NK-92 treated with Interleukin-12 subunit alpha and Interleukin-12 subunit beta, amount 100 ng/mL, for 24 hours (cell line): Measurements from ENCODE around the gene CCT4.
"Not testable (repeated sequence)": the region's sequence is repeated elsewhere in the genome, so short reads cannot be mapped to it uniquely, and the experiment has no call there.

Source experiments
- DNase-seq: peaks from one replicate; lab custom pipeline; 2025; lab: John Stamatoyannopoulos, UW

The CCT4 gene

DNA sequence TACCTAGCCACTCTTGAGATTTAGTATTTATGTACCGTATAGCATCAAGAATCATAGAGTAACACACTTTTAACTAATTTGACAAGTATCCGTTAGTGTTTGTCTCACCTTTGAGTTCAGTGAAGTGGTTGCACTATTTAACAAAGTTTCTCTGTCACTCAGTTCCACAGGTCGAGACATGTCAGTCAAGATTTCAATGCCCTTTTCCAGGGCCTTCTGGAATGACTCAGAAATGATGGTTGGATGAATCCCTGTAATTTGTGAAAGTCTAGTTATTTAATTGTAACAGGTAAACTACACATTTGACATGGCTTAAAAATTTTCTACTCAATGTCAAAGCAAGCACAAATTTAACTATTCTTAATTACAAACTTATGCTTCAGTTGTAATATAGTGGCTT lies 9.7 kb downstream of the CCT4 start:
- DNase-seq, result no peak

DNA sequence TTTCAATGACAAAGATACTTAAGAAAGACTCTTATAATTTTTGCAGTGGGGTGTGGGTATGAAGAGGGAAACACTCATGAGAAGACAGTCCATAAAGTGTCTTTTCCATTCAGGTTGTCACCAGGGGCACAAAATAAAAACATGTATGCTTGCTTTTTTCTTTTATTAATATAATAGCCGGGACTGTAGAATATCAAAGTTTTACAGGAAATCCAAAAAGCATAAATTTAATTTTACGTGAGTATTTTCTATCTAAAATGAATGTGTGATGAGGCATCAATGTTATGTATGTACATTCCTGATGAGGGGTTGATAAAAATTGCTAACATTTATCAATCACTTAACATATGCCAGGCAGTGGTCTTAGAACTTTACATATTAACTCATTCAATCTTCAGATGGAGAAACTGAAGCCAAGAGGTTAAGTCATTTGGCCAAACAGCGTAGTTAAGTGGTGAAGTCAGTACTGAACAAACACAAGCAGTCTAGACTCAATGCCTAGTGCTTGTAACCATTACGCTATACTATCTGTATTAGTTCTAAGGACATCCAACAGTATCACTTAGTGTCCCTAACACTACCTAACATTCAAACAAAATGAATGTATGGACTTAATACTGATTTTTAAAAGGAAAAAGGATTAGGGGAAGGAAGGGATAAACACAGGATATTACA lies 10.7 kb downstream of the CCT4 start:
- no peak for DNase-seq

DNA sequence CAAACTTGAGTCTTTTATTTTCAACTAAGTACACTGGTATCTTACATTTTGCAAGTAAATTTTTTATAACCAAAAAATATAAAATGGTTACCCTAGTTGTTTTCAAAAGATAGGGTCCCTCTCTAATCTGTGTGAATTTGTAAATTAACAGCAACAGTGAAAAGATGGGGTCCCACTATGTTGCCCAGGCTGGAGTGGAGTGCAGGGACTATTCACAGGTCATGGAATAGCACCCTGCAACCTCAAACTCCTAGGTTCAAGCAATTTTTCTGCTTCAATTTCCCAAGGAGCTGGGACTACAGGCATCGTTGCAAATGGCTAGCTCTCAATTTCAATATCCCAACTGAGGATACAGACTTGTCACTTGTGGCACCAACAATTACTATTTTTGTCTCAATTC lies 12.1 kb downstream of the CCT4 start:
- no peak for DNase-seq

DNA sequence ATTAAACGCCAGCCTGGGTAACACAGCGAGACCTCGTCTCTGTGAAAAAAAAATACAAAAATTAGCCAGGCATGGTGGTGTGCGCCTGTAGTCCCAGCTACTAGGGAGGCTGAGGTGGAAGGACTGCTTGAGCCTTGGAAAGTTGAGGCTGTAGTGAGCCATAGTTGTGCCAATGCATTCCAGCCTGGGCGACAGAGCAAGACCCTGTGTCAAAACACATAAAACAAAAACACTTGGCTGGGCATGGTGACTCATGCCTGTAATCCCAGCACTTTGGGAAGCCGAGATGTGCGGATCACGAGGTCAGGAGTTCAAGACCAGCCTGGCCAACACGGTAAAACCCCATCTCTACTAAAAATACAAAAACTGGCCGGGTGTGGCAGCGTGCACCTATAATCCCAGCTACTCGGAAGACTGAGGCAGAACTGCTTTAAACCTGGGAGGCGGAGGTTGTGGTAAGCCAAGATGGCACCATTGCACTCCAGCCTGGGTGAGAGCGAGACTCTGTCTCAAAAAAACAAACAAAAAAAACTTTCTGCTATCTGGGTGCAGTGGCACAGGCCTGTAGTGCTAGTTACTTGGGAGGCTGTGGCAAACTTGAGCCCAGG lies 21.9 kb downstream of the CCT4 start:
- not testable (repeated sequence) for DNase-seq

DNA sequence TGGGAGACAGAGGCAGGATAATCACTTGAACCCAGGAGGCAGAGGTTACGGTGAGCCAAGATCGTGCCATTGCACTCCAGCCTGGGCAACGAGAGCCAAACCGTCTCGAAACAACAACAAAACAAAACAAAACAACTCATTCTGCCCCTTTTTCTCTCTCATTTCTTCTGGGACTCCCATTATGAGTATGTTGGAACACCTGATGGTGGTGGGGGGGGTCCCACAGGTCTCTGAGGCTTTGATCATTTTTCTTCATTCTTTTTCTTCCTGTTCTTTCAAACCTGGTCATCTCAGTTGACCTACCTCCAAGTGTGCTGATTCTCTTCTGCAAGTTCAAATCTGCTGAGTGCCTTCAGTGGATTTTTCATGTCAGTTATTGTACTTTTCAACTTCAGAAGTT lies 26.4 kb downstream of the CCT4 start:
- DNase-seq, result no peak

DNA sequence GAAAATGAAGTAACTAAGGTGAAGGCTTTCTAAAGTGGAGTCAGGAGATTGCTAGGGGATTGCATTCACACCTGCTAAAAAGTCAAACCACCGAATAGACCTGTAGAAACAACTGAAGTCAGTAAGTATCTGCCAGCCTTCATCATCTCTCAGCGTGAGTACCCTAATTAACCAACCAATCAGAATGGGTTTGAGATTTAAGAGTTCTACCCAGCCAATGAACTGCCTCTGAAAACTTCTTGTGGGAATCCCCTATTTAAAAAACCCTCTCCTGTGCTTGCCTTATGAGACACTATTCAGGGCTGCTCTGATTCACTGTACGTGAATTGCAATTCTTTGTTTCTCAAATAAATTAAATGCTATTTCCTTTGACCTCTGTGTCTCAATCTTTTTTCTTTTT lies 31.2 kb downstream of the CCT4 start:
- DNase-seq, result no peak

DNA sequence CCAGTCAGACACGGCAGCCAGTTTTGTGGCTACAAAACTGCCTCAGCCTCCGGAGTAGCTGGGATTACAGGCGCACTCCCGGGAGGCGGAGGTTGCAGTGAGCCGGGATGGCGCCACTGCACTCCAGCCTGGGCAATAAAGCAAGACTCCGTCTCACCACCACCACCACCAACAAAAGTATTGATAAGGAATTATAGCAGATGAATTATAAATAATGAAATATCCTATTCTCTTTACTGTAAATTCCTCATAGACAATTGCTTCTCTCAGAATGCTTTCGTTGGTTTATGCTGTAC lies 33.2 kb downstream of the CCT4 start:
- no peak for DNase-seq

DNA sequence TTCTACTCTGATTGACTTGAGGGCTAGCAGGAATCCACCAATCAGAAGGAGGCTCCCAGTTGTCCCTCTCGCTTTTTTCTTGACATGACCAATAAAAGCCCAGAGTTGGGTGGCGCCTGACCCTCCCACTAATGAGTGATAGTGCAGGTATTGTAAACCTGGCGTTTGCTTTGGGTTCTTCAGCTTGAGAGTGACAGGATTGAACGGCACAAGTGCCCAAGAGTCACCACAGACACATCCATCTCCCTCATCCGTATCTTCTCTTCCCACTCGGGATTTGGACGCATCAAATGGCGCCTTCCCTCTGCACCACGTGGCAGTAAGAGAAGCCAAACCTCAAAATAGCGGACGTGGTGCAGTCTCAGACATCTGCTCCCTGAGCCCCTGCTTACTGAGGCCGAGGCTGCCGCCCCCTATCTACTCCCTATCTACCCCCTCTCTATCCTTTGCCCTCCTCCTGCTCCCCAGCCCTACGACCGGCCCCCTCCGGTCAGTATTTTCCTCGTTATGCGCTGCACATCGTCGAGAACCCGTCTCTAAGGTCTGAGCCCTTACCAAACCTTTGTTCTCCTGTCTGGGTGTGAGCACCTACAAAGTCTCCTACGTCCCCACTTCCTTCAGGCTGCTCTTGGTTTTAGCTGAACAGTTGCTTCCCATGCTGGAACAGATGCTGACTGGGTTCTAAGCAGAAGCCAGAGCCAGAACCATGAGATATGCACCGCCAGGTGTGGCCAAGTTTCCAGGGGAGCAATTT lies 33.7 kb downstream of the CCT4 start:
- DNase-seq, result peak; percentile 75

DNA sequence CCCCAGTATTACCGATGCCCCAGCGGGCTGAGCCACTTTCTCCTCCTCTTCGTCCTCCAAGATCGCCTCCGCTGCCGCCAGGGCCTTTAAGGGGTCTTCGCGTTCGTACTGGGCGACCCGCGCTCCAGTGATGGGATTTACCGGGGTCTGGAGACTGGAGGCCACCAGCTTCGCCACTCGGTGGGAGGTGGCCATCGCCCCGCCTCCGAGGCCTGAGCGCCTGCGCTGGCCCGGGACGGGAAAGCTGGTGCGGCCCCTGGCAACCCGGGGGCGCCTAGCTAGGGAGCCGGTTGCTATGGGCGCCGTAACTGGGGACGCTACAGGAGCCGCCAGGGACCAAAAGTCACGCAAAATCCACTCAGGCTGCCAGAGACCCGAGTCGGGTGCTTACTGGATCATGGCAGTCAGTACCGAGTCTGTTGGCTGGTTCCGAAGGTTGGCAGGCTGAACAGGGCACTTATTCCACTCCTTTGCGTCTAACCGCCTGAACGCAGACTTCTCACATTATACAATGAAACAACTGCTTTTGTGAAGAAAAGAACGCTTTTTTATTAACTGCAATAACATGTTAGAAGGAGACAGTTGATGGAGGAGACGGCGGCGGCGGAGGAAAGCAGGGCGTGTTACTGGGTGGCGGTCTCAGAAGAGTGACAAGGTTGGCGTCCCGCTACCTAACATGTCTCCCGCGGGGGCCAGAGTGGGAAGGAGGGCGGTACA lies 34.5 kb downstream of the CCT4 start, which contains the start of gene FAM161A:
Gene FAM161A, minus strand, starts transcription at position 214 of the 717 bp plus-strand sequence. Its CDS starts 19 bp downstream, at position 195.
- DNase-seq, result peak; percentile 66

DNA sequence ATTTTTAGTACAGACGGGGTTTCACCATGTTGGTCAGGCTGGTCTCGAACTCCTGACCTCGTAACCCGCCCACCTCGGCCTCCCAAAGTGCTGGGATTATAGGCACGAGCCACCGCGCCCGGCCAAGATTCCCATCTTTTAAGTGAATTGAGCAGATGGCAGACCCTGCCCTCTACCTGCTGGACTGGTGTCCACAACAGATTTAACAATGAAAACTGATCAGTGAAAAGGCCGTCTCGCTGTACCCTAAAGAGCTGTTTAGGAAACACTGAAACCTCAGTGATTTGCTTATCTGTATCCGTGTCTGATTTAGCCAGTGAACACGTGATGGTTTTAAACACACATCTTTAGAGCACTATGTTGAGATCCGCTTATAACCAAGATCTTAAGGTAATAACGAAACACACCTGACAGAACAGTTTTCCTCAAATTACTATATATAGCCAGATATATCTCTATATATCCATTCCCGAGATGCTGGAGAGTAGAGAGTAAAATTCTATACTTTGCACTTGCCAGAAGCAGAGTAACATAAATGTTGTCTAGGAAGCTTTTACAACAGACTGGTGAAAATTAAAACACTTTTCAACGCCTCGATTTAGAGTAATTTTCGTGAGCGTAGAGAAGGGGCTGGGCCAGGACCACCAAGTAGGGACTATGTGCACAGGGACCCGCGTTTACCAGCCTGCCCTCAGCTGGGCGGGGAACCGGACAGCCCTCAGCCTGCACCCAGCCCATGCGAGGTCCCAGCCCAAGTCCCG lies 35.2 kb downstream of the CCT4 start:
- peak; percentile 65 for DNase-seq

DNA sequence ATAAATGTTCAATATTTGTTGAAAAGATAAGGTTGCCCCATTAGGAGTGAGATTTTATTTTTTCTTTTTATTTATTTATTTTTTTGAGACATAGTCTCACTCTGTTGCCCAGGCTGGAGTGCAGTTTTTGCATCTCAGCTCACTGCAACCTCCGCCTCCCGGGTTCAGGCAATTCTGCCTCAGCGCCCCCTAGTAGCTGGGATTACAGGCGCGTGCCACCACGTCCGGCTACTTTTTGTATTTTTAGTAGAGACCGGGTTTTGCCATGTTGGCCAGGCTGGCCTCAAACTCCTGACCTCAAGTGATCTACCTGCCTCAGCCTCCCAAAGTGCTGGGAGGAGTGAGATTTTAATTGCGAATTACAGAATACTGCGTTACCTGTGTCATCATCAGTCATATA lies 37.2 kb downstream of the CCT4 start:
- DNase-seq, result not testable (repeated sequence)

DNA sequence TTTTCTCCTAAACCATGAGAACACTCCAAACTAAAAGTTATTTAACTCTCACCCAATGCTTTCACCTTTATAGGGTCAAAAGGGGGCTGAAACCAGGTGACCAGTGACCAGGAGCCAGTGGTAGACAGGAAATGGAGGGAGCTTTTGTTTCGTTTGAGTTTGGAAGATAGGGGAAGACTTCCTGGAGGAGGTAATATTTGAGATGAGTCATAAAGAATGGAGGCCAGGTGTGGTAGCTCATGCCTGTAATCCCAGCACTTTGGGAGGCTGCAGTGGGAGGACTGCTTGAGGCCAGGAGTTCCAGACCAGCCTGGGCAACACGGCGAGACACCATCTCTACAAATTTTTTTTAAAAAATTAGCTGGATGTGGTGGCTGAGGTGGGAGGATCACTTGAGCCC lies 43.1 kb downstream of the CCT4 start:
- DNase-seq, result no peak

DNA sequence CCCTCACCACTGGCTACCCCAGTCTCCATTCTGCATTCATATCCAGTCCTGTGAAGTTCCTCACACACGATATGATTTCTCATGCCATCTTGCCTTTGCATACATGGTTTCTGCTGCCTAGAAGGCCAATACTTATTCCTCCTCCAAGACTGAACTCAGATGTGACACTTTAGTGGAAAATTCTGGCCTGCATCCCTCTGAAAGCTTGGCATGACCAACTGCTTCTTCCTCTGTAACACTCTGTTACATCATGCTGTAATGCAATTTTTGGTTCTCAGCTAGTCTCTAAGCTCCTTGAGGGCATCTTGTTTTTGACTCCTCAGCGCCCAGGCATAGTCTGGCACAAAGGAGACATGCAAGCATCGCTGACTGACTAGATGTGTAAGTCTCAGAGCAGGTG lies 47.2 kb downstream of the CCT4 start:
- DNase-seq, result no peak

DNA sequence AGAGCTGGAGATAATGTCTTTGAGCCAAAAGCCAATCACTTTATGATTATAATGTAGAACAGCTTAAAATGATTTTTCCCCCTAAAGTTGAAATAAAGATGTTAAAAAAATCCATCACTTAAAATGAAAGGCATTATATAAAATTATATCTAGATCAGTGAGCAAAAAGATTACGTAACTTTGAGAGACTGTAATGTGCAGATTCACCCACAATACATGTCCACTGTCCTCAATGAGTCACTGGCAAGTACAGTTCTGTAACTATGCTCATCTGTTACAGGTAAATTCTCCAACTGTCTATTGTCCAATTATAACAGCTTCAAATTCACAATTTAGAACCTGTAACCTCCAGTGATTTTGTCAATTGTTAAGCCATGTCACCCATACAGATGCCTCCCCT lies 53.6 kb downstream of the CCT4 start:
- DNase-seq, result no peak

DNA sequence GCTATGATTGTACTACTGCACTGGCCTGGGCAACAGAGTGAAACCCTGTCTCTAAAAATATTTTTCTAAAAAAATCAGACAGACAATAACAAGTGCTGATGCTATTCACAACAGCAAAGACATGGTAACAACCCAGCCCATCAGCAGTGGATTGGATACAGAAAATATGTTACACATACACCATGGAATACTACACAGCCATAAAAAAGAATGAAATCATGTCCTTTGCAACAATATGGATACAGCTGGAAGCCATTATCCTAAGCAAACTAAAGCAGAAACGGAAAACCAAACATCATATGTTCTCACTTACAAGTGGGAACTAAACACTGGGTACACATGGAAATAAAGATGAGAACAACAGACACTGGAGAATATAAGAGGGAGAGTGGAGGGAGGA lies 54.5 kb downstream of the CCT4 start:
- no peak for DNase-seq

DNA sequence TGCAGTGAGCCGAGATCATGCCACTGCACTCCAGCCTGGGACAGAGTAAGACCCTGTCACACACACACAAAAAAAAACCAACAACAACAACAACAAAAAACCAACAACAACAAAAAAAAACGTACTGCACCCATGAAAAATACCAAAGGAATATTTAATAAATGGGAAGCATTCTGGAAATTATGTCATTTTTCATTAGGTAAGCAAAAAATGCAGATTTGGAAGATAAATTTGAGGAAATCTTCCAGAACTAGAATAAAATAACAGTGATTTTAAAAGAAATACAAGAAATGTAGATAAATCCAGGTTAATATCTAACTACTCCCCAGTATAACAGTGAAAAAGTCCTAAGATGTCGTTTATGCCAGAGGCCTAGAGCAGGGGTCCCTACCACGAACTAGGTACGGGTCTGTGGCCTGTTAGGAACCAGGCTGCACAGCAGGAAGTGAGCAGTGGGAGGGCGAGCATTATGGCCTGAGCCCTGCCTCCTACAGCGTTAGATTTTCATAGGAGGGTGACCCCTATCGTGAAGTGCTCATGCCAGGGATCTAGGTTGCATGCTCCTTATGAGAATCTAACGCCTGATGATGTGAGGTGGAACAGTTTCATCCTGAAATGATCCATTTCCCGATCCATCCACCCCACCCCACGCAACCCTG lies 56.1 kb downstream of the CCT4 start:
- no peak for DNase-seq

DNA sequence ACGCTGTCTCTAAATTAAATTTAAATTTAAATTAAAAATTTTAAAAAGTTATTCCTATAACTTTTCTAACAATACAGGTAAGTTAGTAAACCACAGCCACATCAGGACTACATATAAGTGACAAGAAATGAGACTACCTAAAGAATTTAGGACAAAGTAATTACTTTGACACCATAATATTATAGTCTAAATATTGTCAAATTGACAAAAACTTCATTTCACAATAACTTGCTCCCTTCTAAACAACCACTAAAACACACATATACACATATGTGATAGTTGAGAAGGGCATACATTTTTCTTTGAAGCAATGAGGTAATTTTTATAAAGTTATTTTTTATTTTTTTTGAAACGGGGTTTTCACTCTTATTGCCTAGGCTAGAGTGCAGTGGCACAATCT lies 66.2 kb downstream of the CCT4 start:
- DNase-seq, result no peak
